ENCODE data around the gene LRRC4C.

Gene LRRC4C

DNA sequence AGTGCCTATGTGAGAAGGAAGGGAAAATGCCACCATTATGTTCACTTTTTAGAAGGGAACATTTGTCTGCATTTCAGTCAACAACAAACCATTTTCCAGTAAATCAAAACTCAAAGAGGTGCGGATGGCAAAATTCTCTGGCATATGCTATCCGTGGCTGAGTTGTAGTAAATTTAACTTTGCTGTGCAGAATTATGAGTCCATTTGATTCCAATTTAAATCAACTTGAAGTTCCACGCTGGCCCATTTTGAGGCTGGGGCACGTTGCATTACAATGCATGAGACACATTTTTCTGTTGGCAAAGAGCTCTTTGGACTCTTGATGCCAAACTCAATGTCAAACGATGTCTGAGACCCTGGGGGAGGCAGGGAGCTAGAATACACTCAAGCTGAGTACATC, 211.8 kb downstream of the LRRC4C start:
- DNase-seq, result no peak

DNA sequence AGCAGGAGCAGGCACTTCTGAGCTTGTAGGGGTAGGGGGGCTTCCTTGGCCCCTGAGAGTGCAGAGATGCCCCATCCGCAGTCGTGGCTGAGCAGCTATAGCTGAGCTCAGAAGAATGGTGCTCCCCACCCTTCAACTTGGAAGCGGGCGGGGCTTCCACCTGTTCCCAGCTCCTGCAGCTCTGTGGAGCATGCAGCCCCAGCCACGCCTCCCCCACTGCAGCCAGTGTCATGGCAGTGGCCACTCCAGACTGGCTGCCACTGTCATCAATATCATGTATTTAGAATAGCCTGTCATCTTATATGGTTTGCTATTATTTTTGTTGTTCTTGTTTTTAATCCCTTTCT, 213.1 kb downstream of the LRRC4C start:
- no peak for DNase-seq

DNA sequence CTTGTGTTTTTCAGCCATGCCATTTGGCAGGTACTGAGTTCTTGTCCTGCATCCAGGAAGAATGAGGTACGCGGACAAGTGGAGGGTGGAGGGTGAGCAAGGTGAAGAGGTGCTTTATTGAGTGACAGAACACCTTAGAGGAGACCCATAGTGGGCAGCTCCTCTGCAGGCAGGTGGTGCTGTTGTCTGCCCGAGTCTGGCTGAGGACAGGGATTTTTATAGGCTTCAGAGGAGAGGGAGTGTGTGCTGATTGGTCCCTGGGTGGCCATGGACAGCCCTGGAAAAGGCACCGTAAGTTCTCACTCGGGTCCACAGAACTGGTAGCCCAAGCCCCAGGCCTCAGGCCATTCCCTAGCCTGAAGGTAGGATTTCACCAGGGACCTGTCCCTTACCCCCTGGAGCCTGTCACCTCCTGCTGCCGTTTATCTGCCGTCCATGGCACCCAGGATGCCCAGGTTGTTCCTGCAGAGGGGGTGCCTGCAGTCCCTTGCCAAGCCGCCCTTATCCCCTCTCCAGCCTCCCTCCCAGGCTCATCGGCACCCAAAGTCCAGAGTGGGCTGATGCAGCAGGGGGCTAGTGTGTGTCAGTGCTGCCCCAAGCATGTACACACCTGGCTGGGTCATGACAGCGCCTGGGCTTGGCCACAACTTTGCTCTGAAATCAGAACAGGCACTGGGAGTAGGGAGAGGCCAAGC, 213.6 kb downstream of the LRRC4C start:
- no peak for DNase-seq

DNA sequence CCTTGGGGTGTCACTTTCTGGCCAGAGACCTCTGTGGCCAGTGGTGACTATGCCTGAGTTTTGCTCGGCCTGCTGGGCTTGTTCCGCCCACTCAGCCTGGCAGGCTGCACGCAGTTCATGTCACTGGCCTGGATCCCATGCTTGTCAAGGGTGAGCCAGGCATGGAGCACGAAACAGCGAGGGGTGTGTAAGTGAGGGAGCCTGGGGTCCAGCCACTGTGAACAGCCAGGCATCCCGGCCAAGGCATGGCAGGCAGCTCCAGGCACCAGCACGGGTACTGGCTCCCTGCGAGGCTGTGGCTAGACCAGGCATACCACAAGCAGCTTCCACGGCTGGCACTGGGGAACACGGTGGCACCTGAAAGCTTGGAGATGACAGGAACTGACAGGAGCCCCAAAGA, 214.3 kb downstream of the LRRC4C start:
- DNase-seq, result no peak

DNA sequence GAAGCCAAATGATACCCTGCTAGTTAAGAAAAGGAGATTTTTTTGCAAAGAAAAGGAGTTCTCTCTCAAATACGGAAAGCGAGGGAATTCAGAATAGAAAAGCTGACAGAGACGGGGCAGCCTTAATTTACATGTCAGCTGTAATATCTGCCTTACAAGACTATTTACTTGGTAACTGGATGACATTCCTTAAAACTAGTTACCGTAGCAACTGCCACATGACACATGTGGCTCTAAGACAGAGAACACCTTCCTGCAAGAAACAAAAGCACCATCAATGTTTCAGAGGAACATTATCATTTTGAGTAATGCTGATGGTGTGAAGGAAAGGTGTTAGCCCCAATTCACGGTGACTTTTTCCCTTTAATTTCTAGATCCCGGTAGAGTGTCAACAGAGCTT, 222.1 kb downstream of the LRRC4C start:
- no peak for DNase-seq

DNA sequence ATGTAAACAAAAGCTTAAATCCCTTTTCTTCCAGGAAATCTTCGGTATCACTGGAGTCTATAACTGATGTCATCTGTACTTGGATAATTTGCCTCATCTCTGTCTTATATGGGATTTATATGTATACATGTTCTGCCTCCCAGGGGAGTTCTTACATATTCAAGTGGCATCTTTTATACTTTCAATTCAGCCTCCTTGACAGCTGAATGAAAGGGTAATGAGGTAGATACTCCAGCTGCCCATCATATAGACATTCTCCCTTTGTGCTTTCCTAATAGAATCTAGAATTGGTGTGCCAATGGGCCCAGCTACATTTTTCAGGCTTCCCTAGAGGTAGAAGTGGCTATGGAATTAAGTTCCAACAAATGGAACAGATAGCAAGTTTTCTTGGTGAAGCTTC, 223.8 kb downstream of the LRRC4C start:
- DNase-seq, result no peak

DNA sequence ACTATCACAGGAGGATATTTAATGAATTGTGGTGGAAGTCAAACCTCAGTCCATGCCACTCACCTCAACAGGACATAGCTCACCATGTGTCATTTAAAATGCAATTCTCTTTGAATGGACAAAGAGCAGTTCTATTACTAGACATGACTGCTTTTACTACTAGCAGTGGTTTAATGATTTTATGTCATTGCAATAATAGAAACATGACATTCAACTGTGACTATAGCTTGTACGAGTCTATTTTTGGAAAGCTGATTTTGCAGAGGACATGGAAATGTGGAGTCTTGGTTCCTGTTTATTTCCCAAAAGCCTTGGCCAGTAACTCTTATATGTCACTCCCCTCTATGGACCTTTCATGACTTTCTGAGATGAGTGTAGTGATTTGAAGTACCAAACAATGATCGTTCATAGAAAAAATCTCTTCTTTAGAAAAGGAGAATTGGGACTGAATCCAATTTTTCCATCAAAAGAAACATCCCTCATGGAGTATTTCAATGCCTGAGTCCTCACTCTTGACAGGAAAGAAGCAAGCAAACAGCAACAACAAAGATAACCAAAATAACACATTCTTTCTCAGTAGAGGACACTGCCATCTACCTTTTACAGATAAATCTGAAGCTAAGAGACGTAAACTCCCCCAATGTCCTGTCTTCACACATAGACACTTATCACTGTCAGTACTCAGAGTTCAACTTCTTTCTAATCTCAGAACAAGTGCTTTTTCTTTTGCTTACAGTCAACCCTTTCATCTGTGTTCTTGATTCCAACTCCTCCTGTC, 233.4 kb downstream of the LRRC4C start:
- DNase-seq, result no peak

DNA sequence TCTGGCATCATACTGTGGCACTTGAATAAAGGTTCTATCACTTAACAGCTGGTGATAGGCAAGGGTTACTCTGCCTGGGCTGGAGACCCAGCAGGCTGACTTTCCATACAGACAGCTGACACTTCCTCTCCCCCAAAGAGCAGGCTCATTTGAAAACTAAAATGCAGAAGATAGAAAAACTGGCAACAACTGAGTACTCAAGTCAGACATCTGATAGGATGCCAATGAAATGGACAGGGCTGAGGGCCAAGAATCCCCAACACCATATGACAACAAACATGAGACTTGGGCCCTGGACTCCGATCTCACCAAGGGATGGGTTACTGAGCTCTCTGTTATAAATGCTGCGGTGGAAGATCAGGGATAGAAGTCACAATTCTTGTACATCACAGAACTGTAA, 237.2 kb downstream of the LRRC4C start:
- no peak for DNase-seq

DNA sequence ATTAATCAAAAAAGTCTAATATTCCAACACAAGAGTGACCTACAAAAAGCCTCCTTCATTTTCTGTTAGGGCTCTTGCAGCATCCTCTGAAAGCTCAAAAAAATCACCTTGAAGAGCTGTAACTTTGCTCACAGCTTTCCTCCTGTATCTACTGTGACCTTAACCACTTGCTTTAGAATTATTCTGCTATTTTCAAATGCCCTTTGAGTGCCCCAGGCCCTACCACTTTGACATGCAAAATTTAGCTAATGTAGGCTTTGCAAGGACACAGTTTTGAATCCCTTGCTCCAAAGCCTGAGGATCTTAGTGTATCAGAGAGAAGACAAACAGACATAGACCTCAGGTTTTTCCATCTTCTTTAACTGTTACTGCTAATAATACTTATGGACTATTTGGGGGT, 253.1 kb downstream of the LRRC4C start:
- DNase-seq, result no peak

DNA sequence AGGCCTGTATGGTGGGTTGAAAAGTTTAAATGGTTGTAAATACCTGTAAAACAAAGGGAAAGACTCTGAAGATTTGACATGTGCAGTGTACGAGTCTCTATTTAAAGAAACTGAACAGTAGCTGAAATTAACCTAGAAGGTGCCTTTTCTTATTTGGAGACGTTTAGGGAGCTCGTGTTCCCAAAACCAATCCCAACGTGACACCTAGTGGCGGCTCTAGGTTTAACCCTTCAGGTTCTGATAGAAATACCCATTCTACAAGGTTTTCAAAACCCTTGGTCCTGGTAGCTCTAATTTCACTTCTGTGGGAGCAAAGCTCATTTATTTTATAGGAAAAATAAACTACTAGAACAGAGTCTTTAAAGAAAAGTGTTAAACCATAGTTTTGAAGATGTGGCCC, 258.3 kb downstream of the LRRC4C start:
- no peak for DNase-seq

DNA sequence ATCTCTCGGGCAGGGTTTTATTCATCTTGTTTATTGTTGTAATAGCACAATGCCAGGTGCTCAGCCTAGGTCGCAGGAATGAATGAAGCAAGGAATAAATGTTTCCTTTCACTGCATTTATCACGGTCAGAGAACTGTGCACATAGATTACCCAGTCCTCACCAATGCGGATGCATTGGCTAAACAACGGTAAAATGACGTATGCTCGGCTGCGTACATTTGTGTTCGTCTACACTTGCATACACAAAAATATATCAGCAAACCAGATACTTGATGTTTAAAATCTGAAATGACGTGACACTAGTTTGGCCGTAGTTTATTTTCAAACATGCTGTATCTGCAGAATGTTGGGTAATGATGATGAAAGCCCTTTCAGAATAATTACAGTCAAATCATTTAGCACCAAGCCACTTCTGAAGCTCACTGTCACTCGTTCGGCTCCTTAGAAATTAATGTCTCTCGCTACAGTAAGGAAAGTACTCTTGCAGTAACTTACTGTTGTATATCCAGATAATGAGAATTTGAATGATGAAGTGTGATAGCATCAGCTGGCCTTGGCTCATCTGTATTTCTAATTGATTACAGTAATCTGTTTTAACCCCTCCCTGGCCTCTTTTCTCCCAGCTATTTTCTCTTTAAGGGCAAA, 268.9 kb downstream of the LRRC4C start:
- DNase-seq, result no peak

DNA sequence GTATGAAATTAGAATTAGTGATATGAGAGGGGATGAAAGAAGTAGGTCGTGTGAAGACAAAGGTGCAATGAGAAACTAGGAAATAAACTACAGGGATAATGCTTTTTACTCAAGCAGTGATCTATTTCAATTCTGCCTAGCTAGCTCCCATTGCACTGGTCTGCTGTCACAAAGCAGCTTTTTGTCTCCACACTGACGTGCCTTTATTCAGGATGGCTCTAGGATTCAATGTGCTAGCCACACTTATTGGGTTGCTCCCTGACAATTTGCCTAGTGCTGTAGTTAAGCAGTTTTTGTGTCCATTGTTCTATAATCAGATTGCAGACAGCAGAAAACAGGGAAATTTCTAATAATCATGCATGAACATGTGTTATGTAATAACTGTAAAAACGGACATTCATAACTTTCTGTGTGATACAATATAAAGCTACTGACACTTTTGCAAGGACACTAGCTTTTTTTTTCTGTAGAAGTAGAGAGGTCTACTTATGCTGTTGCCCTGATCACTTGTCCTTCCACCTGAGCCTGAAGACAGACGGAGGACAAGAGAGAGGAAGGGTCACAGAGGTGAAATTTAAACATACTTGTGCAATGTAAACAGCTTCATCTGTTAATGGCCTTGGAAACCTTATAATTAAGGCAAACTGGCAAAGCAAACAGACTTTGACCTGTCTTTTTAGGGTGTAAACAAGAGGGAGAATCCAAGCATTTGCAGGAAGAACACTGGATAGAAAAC, 269.6 kb downstream of the LRRC4C start:
- no peak for DNase-seq

DNA sequence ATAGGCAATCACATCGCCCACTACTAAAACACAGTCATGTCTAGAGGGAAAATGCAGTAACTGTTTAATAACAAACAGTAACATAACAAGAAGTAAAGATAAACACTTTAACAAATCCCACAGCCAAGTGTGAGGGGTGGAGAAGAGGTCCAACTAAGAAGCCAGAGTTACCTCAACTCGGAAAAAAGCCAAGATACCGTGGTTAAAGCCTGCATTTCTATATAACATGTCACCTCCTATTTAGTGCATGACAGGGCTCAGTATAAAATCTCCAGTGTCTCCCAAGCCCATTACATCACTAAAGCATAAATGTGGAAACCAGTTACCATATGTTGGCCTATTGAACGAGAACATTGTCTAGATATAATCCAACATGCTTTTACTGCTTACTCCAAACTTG, 281.7 kb downstream of the LRRC4C start:
- DNase-seq, result no peak

DNA sequence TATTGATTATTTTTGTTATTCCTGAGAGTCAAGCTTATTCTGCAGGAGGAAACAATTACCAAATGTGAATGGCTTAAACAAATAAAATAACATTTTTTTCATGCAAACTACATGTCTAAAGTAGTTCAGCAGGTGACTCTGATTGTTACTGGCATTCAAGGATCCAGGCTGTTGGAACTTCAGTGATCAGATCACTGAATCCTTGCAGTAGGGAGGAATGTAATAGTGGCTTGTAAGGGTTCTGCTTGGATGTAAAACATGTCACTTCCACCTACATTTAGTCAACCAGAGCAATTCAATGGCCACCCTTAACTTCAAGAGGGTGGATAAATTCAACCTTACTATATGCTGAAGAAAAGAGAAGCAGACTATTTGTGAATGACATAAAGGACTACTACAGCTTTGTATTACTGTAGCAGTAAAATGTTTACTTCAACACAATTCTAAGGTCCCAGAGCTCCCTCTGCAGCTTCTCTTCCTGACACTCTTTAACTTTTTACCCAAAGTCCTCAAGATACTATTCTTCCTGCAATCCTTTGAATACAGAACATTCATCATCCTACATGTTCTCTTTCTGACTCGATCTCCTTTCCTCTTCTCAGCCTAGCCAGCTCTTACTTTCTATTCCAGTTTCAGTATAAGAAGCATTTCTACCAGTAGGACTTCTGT, 284.0 kb downstream of the LRRC4C start:
- no peak for DNase-seq

DNA sequence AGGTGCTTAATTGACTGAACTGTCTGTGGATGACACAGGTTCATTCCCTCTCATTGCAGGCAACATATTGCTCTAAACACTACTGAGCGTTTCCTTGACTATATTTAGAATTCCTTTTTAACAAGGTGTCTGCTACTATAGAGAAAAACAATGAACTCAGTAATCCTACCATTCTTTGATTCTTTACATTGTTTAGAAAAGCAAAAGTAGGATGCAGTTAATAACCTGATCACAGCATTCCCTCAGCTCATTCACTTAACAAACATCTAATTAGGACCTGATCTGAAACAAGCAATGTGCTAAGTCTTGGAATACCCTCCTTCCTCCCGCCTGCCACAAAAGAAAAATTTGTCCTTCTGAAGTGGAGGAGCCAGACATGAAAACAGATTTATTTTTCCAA, 313.1 kb downstream of the LRRC4C start:
- no peak for DNase-seq

DNA sequence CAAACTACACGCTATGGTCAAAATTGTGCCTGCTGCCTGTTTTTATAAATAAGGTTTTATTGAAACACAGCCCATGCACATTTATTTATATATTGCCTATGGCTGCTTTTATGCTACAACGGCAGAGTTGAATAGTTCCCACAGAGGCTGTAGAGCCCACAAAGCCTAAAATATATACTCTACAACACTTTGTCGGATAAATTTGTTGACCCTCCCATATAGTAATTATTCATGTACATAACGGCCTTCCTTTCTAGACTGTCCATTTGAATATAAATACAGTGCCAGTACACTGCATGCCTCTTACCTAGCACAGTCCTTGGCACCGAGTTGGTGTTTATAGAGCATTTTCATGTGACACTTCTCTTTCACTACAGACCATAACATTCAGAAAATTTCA, 314.0 kb downstream of the LRRC4C start:
- DNase-seq, result no peak

DNA sequence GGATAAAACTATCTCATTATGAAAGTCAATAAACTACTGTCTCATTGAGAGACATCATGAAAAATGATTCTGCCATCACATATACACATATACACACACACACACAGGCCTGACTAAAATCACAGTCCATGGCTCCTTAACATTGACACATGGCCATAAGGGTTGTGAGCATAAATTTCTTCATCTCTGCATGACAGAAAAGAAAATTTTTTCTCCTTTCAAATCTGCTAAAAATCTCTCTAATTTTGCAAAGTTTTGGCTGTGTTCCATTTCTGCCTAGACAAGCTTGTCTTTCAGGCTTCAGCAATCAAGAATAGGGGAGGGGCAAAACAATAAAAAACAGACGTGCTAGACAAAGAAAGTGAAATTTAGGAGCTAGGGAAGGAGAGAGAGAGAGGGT, 324.5 kb downstream of the LRRC4C start:
- no peak for DNase-seq

DNA sequence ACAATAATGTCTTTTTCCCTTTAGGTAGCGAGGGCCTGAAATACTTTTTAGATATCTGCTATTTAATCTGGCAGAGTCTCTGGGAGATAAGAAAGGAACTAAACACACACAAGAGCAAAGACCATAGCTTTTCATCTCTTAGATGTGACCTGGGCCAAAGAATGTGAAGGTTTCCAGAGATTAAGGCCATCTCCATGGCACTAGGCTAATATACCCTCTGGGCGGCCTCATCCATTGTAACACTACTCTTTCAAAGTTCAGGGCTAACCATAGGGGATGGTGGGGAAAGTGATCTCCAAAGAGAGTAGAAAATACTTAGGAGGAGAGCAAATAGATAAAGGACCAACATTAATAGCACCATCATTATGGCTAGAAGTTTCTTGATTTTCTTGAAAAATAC, 326.4 kb downstream of the LRRC4C start:
- DNase-seq, result no peak

DNA sequence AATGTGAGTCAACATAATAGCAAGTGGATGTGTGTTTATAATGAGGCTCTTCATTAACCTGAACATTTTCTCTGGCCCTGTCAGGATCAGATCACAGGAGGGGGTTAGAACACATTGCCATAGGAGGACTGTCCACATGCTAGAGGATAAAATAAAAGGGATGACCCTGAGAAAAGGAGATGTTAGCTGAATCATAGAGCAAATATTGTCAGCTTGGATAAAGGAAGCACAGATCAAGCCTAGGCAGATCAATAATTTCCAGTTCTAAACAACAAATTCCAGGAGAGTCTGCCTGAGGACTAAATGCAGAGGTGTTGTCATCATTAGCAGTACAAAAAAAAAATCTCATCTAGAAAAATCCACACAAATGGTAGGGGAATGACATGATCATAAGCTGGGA, 337.9 kb downstream of the LRRC4C start:
- DNase-seq, result no peak

DNA sequence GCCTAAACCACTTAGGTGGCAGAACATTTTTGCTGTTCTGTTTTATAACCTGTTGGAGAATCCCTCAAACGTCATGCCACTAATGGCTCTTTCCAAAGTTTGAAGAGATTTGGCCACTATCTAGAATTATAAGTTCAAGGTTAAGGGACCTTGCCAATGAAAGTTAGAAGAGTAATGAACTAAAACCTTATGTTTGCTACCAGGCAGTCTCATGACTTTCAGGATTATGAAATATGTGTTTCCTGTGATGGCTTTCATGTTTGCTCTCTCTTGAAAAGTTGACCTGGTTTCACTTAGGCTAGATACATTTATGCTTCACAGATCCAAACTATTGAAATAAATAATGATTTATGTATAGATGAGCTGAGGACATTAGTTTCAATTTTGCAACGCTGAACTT, 340.0 kb downstream of the LRRC4C start:
- no peak for DNase-seq

DNA sequence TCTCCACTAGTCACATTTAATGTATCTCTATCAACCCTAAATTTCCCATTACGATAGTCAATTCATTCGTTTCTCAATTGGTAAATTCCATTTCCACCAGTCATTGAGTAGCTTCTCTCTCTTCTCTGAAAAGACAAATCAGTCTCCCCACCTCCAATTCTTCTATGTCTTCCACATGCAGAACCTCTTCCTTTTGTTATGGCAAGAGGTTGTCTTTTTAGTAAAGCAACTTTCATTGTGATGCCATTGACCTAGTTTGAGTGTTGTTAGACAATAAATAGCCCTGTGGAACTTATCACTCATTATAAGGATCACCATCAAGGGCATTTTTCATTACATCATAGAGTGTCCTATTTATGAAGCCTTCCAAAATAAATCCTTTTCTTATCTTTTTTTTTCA, 340.9 kb downstream of the LRRC4C start:
- DNase-seq, result no peak

DNA sequence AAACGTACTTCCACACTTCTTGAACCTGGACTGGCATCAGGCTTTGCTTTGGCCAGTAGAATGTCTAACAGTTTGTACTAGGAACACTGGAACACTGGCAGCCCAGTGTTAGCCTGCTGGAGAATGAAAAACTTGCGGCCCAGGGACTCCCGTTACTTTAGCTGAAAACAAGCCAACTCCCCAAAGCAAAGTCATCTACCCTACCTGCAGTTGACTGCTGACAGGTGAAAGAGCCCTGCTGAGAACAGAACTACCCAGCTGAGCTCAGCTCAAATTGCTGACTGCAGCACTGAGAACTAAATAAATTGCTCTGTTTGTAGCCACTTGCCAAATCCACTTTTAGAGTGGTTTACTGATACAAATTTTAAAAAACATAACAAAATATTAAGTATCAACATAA, 342.5 kb downstream of the LRRC4C start:
- DNase-seq, result no peak

DNA sequence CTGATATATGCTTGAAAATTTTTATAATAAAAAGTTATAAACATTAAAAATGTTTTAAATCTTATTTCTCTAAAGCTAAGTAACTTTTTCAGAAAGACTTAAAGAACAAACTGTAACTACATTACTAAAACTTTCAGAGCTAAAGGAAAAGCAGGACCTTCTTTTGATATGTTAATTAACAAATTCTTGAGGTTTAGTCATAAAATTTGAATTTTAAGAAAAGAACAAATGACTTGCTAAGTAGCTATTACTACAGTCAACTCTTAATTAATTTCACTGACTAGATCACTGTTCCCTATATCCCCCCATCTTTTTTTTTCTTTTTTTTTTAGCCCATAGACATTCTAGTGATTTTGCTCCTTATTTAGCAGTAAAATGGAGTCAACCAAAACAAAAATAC, 344.4 kb downstream of the LRRC4C start:
- no peak for DNase-seq
